Heart left ventricle (tissue), 16 donors: ENCODE measurements around the gene RALBP1. TPM values are rescaled to one million over a fixed set of nuclear protein-coding genes. Genes with fewer than 3 reads are reported as not detected.

Experiments used
- ATAC-seq, 4 donors: fragments of 200-7000 bp; cut with Tn5 transposase; one replicate each; pipeline ENCODE4 v1.9.1; 2020 to 2022; ENCODE audit warnings: moderate library complexity in 4 of 4, mild to moderate bottlenecking in 3 of 4, moderate number of reproducible peaks in 1 of 4
- DNase-seq, 5 donors: peaks; one replicate each; pipeline ENCODE4 v3.0.0-alpha.2; 2020
- H3K27ac ChIP-seq, 12 donors: fragments of 200-600 bp; sonication (generic) in 4 of 12; one replicate each; pipeline versions ENCODE4 v1.5.0 to v1.8.0; 2016 to 2022; ENCODE audit warnings: mild to moderate bottlenecking in 2 of 12
- H3K27me3 ChIP-seq, 9 donors: fragments of 200-600 bp; sonication (generic) in 2 of 9; one replicate each; pipeline versions ENCODE4 v1.5.1 to v1.8.0; 2016 to 2022; ENCODE audit warnings: mild to moderate bottlenecking in 3 of 9
- H3K36me3 ChIP-seq, 9 donors: fragments of 200-600 bp; sonication (generic) in 2 of 9; one replicate each; pipeline versions ENCODE4 v1.5.0 to v1.8.0; 2018 to 2022; ENCODE audit warnings: mild to moderate bottlenecking in 2 of 9
- H3K4me1 ChIP-seq, 12 donors: fragments of 200-600 bp; sonication (generic) in 4 of 12; one replicate each; pipeline versions ENCODE4 v1.5.0 to v1.8.0; 2016 to 2022; ENCODE audit warnings: mild to moderate bottlenecking in 3 of 12
- H3K4me3 ChIP-seq, 12 donors: fragments of 200-600 bp; sonication (generic) in 4 of 12; one replicate each; pipeline versions ENCODE4 v1.5.0 to v1.8.0; 2017 to 2022; ENCODE audit warnings: mild to moderate bottlenecking in 9 of 12, moderate library complexity in 4 of 12
- H3K9me3 ChIP-seq, 12 donors: fragments of 200-600 bp; sonication (generic) in 4 of 12; one replicate each; pipeline versions ENCODE4 v1.5.0 to v1.8.0; 2016 to 2022; ENCODE audit warnings: mild to moderate bottlenecking in 1 of 12
- CTCF ChIP-seq, 12 donors: fragments of 200-600 bp; sonication (generic) in 4 of 12; IDR thresholded peaks; one replicate each; pipeline versions ENCODE4 v1.5.0 to v1.8.0; 2018 to 2022; ENCODE audit warnings: antibody characterized with exemption in 12 of 12, mild to moderate bottlenecking in 5 of 12
- POLR2A ChIP-seq, 2 donors: fragments of 450-650 bp; IDR thresholded peaks; one replicate each; pipeline ENCODE4 v1.6.1; 2017; ENCODE audit warnings: antibody characterized with exemption in 2 of 2, mild to moderate bottlenecking in 2 of 2, moderate library complexity in 2 of 2
- WGBS, 4 donors: extraction: QIAGEN DNeasy Blood & Tissue Kit in 2 of 4; methylation state at CpG; one replicate each; pipeline versions ENCODE4 v1.1.5 to v1.1.7; 2013 to 2018; 5-methylcytosine and 5-hydroxymethylcytosine counted together
- intact Hi-C, 10 donors: fragments of 100-400 bp; cut with DNase I; formaldehyde crosslinking; loops; one replicate each; pipeline versions ENCODE4 v1.11.1 to v1.14.2; 2022
- polyA plus RNA-seq, 2 donors: library from polyadenylated mRNA; stranded (reverse); fragments of 200-250 nt; gene quantifications; one replicate each; pipeline ENCODE4 v1.2.3, GENCODE V29; 2013
- total RNA-seq, 9 donors: library from RNA; depleted of rRNA in 2 of 9; stranded (reverse); fragments of >200 nt in 2 of 9; fragmentation: NEBNext Ultra II Directional in 3 of 9; extraction: Animal tissue kit (Norgen Biotek cat#: 25700) in 3 of 9; gene quantifications; one replicate each; pipeline versions ENCODE4 v1.1.0 to v1.2.4, GENCODE V29; 2016 to 2023
- donor health status: ischemic (EF 13 %, LVEDD 7.1; RV severe dilation, severe dysfunction).
- donor health status: healthy with polysubstance abuse.
- donor health status: DM: no; HTN: yes; CAD: no.
- donor health status: DM: no; HTN: no; CAD: no.
- donor health status: ischemic (EF 25% LVEDD 6.9; RV normal size, moderate dysfunction).
- donor health status: ischemic (EF 25% LVEDD 5.7; RV mildly dilated, moderate dysfunction).
- donor health status: healthy.
- donor health status: DM: yes; HTN: yes; CAD: no.
- donor health status: ischemic (EF 35%, LVEDD 5.7; RV mildly dilated, moderate dysfunction).
- donor health status: nonischemic (EF 11% LVEDD 7.7; RV severe dilation, severe dysfunction).
- donor health status: DM: yes; HTN: yes; CAD: no.
- donor health status: PGD.
- donor health status: ischemic (EF 29% LVEDD 5.4; RV normal size, mild dysfunction).
- donor health status: nonischemic (EF 23%, LVEDD 6.1; RV moderate dilation, normal function).

RALBP1 gene
- total and polyA plus RNA-seq, 11 donors = 20.9 to 91.1 (median 47.8) TPM

GRCh38 chr18:9547782-9548181, 72.5 kb downstream of the RALBP1 start:
- no peak for ATAC-seq
- intact Hi-C loops = no loop called here
- DNase-seq = no peak
- Histone ChIP-seq H3K9me3 (peaks cover 0 to 4% (median 0%) of the 10 kb centered on the region in 12 donors), H3K27me3 (no peaks in the 10 kb centered on the region), H3K4me3 (no peak overlapping the region), H3K27ac (no peak overlapping the region), H3K4me1 (no peaks in the 10 kb centered on the region), H3K36me3 (peaks cover 0 to 83% (median 77%) of the 10 kb centered on the region in 9 donors)
- no peak for TF ChIP-seq CTCF (IDR thresholded peaks at IDR 0.05)
- no peak for TF ChIP-seq POLR2A (IDR thresholded peaks at IDR 0.05)
- WGBS, 4 donors = 93 to 95% (median 94%) methylated on average over 7 of the region's 7 CpGs

DNA sequence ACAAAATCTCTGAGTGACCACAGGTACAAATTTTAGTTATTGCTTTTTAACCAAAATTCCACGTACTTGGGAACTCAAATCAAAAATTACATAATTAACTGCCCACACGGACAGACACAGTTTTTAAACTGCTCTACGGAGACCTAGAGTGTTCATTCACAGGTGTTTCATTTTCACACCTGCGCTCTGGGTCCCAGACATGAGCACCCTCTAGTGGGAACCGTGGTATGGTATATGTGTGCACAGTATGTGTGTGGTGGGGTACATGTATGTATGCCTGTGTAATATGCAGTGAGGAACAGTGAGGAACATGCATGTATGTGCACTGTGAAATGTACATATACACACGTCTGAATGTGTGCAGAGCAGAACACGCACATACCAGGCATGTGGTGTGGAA, 74.1 kb downstream of the RALBP1 start:
- no peaks in the 10 kb centered on the region for H3K4me1 ChIP-seq
- intact Hi-C loops = no loop called here
- no peaks in the 10 kb centered on the region for H3K27me3 ChIP-seq
- WGBS, 4 donors = 89 to 98% (median 94%) methylated on average over 7 of the region's 7 CpGs
- DNase-seq (no peak), ATAC-seq (peak in 2 of 4 donors; percentile 21 to 27)
- no peak overlapping the region for H3K4me3 ChIP-seq
- peaks cover 0 to 100% (median 91%) of the 10 kb centered on the region in 9 donors for H3K36me3 ChIP-seq
- H3K27ac ChIP-seq = no peak overlapping the region
- TF ChIP-seq CTCF (IDR thresholded peaks at IDR 0.05) (no peak), POLR2A (IDR thresholded peaks at IDR 0.05) (no peak)
- H3K9me3 ChIP-seq = peaks cover 0 to 7% (median 0%) of the 10 kb centered on the region in 12 donors

DNA sequence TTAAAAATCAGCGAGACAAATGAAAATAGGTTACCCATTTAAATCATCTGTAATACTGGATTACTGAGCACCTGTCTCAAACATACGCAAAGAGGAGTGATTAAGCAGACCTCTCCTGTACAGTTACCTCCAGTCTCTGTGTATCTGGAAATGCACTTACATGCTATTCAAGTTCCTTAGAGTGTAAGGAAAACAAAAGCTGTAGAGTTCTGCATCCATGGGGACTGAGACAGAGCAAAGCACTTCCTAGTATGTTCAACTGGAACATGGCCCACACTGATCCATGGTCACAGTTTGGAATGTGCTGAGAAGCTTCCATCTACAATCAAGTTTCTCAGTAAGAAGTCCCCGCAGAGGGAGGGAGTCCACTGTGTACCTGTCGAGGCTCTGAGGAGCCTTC, 75.1 kb downstream of the RALBP1 start:
- ATAC-seq (no peak), DNase-seq (no peak)
- Histone ChIP-seq H3K9me3 (peaks cover 0 to 7% (median 0%) of the 10 kb centered on the region in 12 donors), H3K27me3 (no peaks in the 10 kb centered on the region), H3K27ac (no peak overlapping the region), H3K4me3 (no peak overlapping the region), H3K36me3 (peaks cover 0 to 100% (median 97%) of the 10 kb centered on the region in 9 donors), H3K4me1 (no peaks in the 10 kb centered on the region)
- TF ChIP-seq POLR2A (IDR thresholded peaks at IDR 0.05) = no peak
- TF ChIP-seq CTCF (IDR thresholded peaks at IDR 0.05) = no peak
- intact Hi-C loops = no loop called here
- 88 to 96% (median 90%) methylated on average over 4 of the region's 4 CpGs for WGBS, 4 donors

- Histone ChIP-seq H3K9me3 (peaks cover 0 to 7% (median 0%) of the 10 kb centered on the region in 12 donors), H3K27ac (no peak overlapping the region), H3K4me1 (no peaks in the 10 kb centered on the region), H3K4me3 (no peak overlapping the region), H3K27me3 (no peaks in the 10 kb centered on the region), H3K36me3 (peaks cover 0 to 100% (median 98%) of the 10 kb centered on the region in 9 donors)
- DNase-seq (no peak), ATAC-seq (no peak)
- intact Hi-C loops = no loop called here
- TF ChIP-seq CTCF (IDR thresholded peaks at IDR 0.05) (no peak), POLR2A (IDR thresholded peaks at IDR 0.05) (no peak)
- WGBS, 4 donors = 89 to 98% (median 93%) methylated on average over 3 of the region's 3 CpGs
These were observed 76.9 kb downstream of the RALBP1 start for GRCh38 chr18:9552191-9552590.
